Memory B cell (primary cell): ENCODE data around the gene BOD1.
"Not testable (repeated sequence)": the region's sequence is repeated elsewhere in the genome, so short reads cannot be mapped to it uniquely, and the experiment has no call there.

Source experiments
- ATAC-seq: fragments of 150-1000 bp; cut with Tn5 transposase; 2 replicates; pipeline ENCODE4 v1.10.0; 2021; ENCODE audit warnings: low read depth, mild to moderate bottlenecking, moderate library complexity
- DNase-seq, 2 donors: peaks; one replicate each; pipeline ENCODE4 v3.0.0; 2022; ENCODE audit warnings: low spot score in 2 of 2
- H3K27ac Mint-ChIP-seq: one replicate; pipeline ENCODE4 v1.8.0; 2022; ENCODE audit warnings: mild to moderate bottlenecking, moderate library complexity, mixed read lengths
- H3K27me3 Mint-ChIP-seq: one replicate; pipeline ENCODE4 v1.8.0; 2022; ENCODE audit warnings: mixed read lengths
- H3K36me3 Mint-ChIP-seq: one replicate; pipeline ENCODE4 v1.8.0; 2022; ENCODE audit warnings: mild to moderate bottlenecking, mixed read lengths
- H3K4me1 Mint-ChIP-seq: one replicate; pipeline ENCODE4 v1.8.0; 2022; ENCODE audit warnings: mixed read lengths
- H3K4me3 Mint-ChIP-seq: one replicate; pipeline ENCODE4 v1.8.0; 2022; ENCODE audit warnings: mild to moderate bottlenecking, moderate library complexity, mixed read lengths
- H3K9me3 Mint-ChIP-seq: one replicate; pipeline ENCODE4 v1.8.0; 2022; ENCODE audit warnings: mixed read lengths

Gene BOD1

DNA sequence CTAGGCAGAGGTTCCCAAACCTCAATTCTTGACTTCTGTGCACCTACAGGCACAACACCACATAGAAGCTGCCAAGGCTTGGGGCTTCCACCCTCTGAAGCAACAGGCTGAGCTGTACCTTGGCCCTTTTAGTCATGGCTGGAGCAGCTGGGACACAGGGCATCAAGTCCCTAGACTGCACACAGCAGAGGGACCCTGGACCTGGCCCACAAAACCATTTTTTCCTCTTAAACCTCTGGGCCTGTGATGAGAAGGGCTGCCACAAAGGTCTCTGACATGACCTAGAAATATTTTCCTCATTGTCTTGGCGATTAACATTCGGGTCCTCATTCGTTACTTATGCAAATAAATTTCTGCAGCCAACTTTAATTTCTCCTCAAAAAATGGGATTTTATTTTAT lies 30.3 kb downstream of the BOD1 start:
- H3K27ac Mint-ChIP-seq, DNase-seq, H3K4me3 Mint-ChIP-seq, ATAC-seq, H3K4me1 Mint-ChIP-seq: not testable (repeated sequence)
- H3K9me3 Mint-ChIP-seq: peaks cover 23% of the 10 kb centered on the region
- peaks cover 35% of the 10 kb centered on the region for H3K36me3 Mint-ChIP-seq
- peaks cover 21% of the 10 kb centered on the region for H3K27me3 Mint-ChIP-seq

DNA sequence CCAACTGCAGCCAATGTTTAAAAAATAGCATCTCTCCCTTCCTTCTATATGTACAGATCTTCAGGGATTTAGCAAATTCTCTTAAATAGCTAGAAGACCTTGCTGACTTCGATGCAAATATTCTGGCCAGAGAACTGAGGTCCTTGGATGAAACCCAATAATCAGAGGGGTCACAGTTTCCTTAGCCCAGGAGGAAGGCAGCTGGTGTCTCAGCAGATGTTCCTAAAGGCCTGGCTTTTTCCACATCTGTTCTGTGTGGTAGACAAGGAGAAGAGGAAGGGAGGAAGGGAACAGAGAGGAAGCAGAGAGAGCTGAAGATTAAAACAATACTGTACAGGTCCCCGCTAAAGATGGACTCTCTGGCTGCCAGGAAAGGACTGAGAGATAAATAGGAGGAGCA lies 33.1 kb downstream of the BOD1 start:
- Mint-ChIP-seq H3K4me3 (no peak overlapping the region), H3K27ac (no peak overlapping the region), H3K9me3 (peaks cover 24% of the 10 kb centered on the region)

GRCh38 chr5:173582216-173583111 lies 34.0 kb downstream of the BOD1 start:
- DNase-seq: no peak
- no peak overlapping the region for H3K27ac Mint-ChIP-seq

More for the DNA sequence above, 33.1 kb downstream of the BOD1 start:
- Mint-ChIP-seq H3K4me1 (no peaks in the 10 kb centered on the region), H3K27me3 (peaks cover 18% of the 10 kb centered on the region), H3K36me3 (peaks cover 32% of the 10 kb centered on the region)
- DNase-seq: no peak
- ATAC-seq: no peak

GRCh38 chr5:173581408-173582215 lies 34.8 kb downstream of the BOD1 start:
- peaks cover 17% of the 10 kb centered on the region for H3K27me3 Mint-ChIP-seq
- no peak overlapping the region for H3K4me3 Mint-ChIP-seq
- no peaks in the 10 kb centered on the region for H3K4me1 Mint-ChIP-seq
- ATAC-seq: no peak
- H3K27ac Mint-ChIP-seq: no peak overlapping the region
- peak in 1 of 2 donors; percentile 38 for DNase-seq
- H3K36me3 Mint-ChIP-seq: peaks cover 24% of the 10 kb centered on the region
- peaks cover 16% of the 10 kb centered on the region for H3K9me3 Mint-ChIP-seq

More at GRCh38 chr5:173582216-173583111, 34.0 kb downstream of the BOD1 start:
- Mint-ChIP-seq H3K4me3 (no peak overlapping the region), H3K27me3 (peaks cover 16% of the 10 kb centered on the region), H3K36me3 (peaks cover 29% of the 10 kb centered on the region), H3K9me3 (peaks cover 21% of the 10 kb centered on the region), H3K4me1 (no peaks in the 10 kb centered on the region)
- ATAC-seq: no peak

DNA sequence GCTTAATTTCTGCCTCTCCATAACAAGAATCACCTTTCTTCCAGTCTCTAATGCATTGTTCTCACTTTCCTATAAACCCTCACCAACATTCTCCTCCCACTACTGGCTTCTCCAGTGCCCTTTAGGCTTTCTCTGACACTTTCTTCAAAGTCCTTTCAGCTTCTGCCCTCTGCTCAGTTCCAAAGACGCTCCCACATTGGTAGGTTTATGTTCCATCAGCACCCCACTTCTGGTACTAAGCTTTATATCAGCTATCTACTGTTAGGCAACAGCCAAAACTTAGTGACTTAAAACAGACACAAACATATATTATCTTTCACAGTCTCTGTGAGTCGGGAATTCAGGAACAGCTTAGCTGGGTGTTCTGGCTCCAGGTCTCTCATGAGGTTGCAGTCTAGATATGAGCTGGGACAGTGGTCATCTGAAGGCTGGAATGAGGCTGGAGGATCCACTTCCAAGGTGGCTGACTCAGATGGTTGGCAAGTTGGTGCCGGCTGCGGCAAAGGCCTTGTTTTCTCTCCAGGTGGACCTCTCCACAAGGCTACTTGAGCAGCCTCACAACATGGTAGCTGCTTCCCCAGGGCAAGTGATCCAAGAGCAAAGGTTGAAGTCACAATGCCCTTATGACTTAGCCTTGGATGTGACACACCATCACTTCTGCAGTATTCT lies 37.4 kb downstream of the BOD1 start:
- H3K27ac Mint-ChIP-seq: no peak overlapping the region
- H3K36me3 Mint-ChIP-seq: peaks cover 14% of the 10 kb centered on the region
- H3K4me1 Mint-ChIP-seq: no peaks in the 10 kb centered on the region
- H3K9me3 Mint-ChIP-seq: peaks cover 6% of the 10 kb centered on the region
- peaks cover 21% of the 10 kb centered on the region for H3K27me3 Mint-ChIP-seq
- DNase-seq: no peak
- H3K4me3 Mint-ChIP-seq: no peak overlapping the region
- no peak for ATAC-seq

DNA sequence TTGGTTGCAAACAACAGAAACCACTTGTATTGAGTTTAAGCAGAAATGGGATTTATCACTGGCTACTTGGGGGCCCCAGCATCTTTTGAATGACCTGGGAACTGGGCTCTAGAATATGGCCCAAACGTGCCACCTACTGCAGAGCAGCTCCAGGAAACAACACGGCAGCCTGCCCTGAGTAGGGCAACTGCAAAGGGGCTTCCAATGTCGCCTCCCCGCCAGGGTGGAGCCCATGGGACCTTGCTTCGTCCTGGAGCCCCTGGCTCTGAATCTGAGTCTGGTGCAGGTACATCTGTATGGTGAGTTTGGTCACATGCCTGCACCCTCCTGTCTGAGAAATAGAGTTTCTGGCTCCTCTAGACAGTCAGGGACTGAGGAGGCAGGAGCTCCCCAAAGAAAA lies 38.6 kb downstream of the BOD1 start:
- ATAC-seq (no peak), DNase-seq (no peak)
- no peak overlapping the region for H3K4me3 Mint-ChIP-seq
- peaks cover 4% of the 10 kb centered on the region for H3K36me3 Mint-ChIP-seq
- no peak overlapping the region for H3K27ac Mint-ChIP-seq
- peaks cover 15% of the 10 kb centered on the region for H3K27me3 Mint-ChIP-seq
- H3K4me1 Mint-ChIP-seq: peaks cover 4% of the 10 kb centered on the region
- peaks cover 6% of the 10 kb centered on the region for H3K9me3 Mint-ChIP-seq

DNA sequence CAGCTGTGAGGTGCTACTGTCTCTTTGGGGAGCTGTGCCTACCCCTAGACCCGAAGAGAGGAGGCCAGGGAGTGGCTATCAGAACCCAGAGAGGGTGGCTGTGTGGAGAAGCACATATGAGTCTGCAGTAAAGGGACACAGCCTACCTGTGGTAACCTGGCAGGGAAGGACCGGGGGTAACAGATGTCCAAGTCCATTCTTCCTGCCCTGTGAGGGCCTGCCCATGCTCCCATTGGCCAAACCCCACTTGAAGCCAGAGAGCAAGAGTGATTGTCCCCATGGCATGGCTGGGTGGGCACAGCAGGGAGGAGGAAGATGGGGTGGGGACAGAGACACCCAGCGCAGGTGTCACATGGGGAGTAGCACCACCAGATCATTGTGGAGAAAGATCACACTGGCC lies 39.3 kb downstream of the BOD1 start:
- peaks cover 14% of the 10 kb centered on the region for H3K27me3 Mint-ChIP-seq
- H3K27ac Mint-ChIP-seq: no peak overlapping the region
- peaks cover 4% of the 10 kb centered on the region for H3K4me1 Mint-ChIP-seq
- DNase-seq (no peak), ATAC-seq (no peak)
- peaks cover 6% of the 10 kb centered on the region for H3K9me3 Mint-ChIP-seq
- no peak overlapping the region for H3K4me3 Mint-ChIP-seq
- H3K36me3 Mint-ChIP-seq: peaks cover 2% of the 10 kb centered on the region

DNA sequence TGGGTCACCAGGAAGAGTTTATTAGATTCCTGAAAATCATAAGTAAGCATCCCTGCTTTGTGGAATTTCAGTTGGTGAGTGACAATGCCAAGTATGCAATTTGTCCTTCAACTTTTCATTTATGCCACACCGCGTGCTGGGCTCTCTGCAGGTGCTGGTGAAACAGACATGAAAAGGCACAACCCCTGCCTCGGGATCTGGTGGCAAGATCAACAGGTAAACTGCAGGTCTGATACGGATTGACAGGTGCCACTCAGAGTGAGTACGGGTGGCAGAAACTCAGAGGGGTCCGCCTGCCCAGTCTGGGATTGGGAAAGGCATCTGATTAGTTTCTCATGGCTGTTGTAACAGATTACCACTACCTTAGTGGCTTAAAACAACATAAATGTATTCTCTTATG lies 40.5 kb downstream of the BOD1 start:
- Mint-ChIP-seq H3K27me3 (peaks cover 14% of the 10 kb centered on the region), H3K4me3 (no peak overlapping the region), H3K27ac (no peak overlapping the region), H3K4me1 (peaks cover 4% of the 10 kb centered on the region), H3K9me3 (peaks cover 6% of the 10 kb centered on the region), H3K36me3 (peaks cover 2% of the 10 kb centered on the region)
- ATAC-seq: no peak
- no peak for DNase-seq

DNA sequence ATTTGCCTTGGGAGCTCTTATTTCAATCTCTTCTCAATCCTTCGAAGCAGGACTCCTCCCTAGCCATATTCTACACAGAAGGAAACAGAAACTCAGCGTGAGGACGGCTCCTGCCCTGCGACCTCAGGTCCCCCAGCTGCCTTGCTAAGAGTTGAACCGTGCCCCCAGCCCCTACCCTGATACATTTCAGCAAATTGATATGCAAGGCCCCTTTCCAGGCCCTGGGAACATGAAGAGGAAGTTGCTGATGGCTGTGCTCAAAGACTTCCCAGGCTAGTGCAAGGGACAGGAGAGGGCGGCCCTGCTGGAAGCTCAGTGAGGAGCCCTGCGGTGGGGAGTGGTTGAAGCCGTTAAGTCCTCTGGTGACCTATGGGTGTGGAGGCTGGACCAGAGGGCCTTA lies 41.5 kb downstream of the BOD1 start:
- H3K4me3 Mint-ChIP-seq: no peak overlapping the region
- H3K9me3 Mint-ChIP-seq: peaks cover 6% of the 10 kb centered on the region
- ATAC-seq: no peak
- peaks cover 16% of the 10 kb centered on the region for H3K27me3 Mint-ChIP-seq
- peaks cover 4% of the 10 kb centered on the region for H3K4me1 Mint-ChIP-seq
- no peak overlapping the region for H3K27ac Mint-ChIP-seq
- peaks cover 2% of the 10 kb centered on the region for H3K36me3 Mint-ChIP-seq
- DNase-seq: no peak

DNA sequence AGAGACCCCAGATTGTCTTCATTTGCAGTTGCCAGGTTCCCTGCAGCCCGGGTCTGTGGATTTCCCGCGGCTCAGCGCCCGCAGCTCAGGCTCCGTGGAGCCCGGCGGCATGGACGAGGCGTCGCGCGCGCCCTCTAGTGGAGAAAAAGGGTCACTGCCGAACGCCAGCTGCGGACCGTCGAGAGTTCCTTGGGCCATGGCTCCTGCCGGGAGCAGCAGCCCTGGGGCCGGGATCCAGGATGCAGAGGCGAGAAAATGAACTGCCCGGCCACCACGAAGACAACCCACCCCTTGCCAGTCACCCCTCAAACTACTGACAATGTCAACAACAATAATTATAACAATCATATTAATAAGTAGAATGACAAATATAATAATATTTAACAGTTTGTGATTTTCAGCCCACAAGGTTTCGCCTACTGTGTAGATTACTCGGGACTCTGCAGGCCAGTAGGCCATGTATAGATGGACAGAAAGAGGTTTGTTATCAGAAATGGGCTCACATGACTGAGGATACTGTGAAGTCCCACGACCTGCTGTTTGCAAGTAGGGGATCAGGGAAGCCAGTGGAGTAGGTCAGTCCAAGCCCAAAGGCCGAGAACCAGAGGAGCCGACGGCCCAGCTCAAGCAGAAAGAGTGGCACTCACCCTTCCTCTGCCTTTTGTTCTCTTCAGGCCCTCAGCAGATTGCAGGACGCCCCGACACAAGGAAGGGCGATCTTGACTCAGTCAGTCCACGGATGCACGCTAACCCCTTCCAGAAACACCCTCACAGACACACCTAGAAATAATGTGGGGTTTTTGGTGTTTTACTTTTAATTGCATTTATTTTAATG lies 43.1 kb downstream of the BOD1 start:
- Mint-ChIP-seq H3K4me3 (no peak overlapping the region), H3K4me1 (peaks cover 4% of the 10 kb centered on the region), H3K27me3 (peaks cover 16% of the 10 kb centered on the region), H3K9me3 (peaks cover 2% of the 10 kb centered on the region), H3K27ac (no peak overlapping the region), H3K36me3 (no peaks in the 10 kb centered on the region)
- peak; percentile 70 for ATAC-seq
- DNase-seq: peak; percentile 62 to 77

GRCh38 chr5:173572431-173573125 lies 43.9 kb downstream of the BOD1 start:
- no peak overlapping the region for H3K27ac Mint-ChIP-seq
- peaks cover 16% of the 10 kb centered on the region for H3K27me3 Mint-ChIP-seq
- no peak for ATAC-seq
- H3K4me1 Mint-ChIP-seq: peaks cover 4% of the 10 kb centered on the region
- no peak for DNase-seq
- H3K9me3 Mint-ChIP-seq: peaks cover 4% of the 10 kb centered on the region
- no peaks in the 10 kb centered on the region for H3K36me3 Mint-ChIP-seq
- H3K4me3 Mint-ChIP-seq: no peak overlapping the region

DNA sequence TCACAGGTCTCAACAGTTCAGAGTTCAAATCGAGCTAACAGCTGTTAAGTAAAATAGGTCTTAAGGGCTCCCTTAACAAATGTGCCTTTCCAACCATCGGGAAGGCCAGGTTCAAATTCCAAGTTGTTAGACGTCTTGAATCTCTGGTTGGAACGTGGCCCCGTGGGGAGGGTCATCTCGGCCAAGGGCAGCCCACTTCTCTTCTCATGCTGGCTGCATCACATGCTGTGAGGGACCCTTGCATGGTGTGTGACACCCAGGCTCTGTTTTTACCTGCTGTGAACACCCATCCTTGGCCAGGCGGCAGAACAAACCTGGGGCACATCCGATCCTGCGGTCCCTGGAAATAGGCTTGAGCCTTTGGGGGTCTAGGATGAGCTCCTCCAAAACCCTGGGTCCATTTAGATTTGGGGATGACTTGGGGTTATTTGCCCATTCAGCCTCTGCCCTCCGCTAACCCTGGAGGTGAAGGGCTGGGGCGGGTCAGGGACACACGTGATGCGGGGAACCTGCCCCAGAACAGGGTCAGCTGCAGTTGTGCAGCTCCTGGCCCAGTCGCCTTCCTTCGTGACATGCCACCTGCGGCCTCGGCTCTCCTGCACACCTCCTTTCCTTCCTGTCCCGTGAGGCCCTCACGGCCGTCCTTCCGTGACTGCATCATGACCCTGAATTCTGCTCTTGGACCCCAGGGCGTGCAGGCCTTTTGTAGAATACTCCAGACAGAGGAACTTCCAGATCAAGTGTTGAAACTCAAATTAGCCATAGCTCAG lies 45.9 kb downstream of the BOD1 start:
- Mint-ChIP-seq H3K27me3 (peaks cover 11% of the 10 kb centered on the region), H3K4me3 (no peak overlapping the region), H3K36me3 (no peaks in the 10 kb centered on the region), H3K9me3 (peaks cover 4% of the 10 kb centered on the region), H3K27ac (no peak overlapping the region), H3K4me1 (peaks cover 4% of the 10 kb centered on the region)
- DNase-seq (no peak), ATAC-seq (no peak)
